Stomach (tissue), 4 donors: ENCODE data around the gene INPP1.

Experiments
- POLR2A ChIP-seq, 4 donors: fragments of 450-650 bp; IDR thresholded peaks; one replicate each; pipeline ENCODE4 v1.6.1; 2016; ENCODE audit warnings: antibody characterized with exemption in 4 of 4, control low read depth in 2 of 4, mild to moderate bottlenecking in 1 of 4, moderate library complexity in 1 of 4
- POLR2AphosphoS5 ChIP-seq, 3 donors: sonication (generic); formaldehyde crosslinking; IDR thresholded peaks; one replicate each; pipeline ENCODE4 v1.6.1; 2016; ENCODE audit warnings: antibody characterized with exemption in 3 of 3
- TF ChIP-seq, protein P1 (sequence below), 7 experiments: fragments of 450-650 bp in 4 of 7; fragments of 200-600 bp in 3 of 7; sonication (generic) in 3 of 7; IDR thresholded peaks; one replicate each; pipeline ENCODE4 v1.5.1; 2016 to 2019; ENCODE audit warnings: antibody characterized with exemption in 7 of 7, control low read depth in 2 of 7, mild to moderate bottlenecking in 1 of 7

GRCh38 chr2:190413421-190413820 is 70.0 kb downstream of the INPP1 start:
- TF ChIP-seq, protein P1, sequence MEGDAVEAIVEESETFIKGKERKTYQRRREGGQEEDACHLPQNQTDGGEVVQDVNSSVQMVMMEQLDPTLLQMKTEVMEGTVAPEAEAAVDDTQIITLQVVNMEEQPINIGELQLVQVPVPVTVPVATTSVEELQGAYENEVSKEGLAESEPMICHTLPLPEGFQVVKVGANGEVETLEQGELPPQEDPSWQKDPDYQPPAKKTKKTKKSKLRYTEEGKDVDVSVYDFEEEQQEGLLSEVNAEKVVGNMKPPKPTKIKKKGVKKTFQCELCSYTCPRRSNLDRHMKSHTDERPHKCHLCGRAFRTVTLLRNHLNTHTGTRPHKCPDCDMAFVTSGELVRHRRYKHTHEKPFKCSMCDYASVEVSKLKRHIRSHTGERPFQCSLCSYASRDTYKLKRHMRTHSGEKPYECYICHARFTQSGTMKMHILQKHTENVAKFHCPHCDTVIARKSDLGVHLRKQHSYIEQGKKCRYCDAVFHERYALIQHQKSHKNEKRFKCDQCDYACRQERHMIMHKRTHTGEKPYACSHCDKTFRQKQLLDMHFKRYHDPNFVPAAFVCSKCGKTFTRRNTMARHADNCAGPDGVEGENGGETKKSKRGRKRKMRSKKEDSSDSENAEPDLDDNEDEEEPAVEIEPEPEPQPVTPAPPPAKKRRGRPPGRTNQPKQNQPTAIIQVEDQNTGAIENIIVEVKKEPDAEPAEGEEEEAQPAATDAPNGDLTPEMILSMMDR (IDR thresholded peaks at IDR 0.05): no peak
- TF ChIP-seq POLR2A (IDR thresholded peaks at IDR 0.05): no peak
- no peak for TF ChIP-seq POLR2AphosphoS5 (IDR thresholded peaks at IDR 0.05)
